ENCODE results near the gene ZNF618. TPM values are rescaled to one million over a fixed set of nuclear protein-coding genes. Genes with fewer than 3 reads are reported as not detected.

ZNF618 gene
- polyA plus RNA-seq, 1 of the 3 experiments (the other 2 are of a cell fraction) = 6.2 TPM

GRCh38 chr9:113979343-113980127 is 103.4 kb downstream of the ZNF618 start:
- Histone ChIP-seq H3K4me3 (ENCODE audit: low read depth in 2 of 2, low read length in 1 of 2) (no peak overlapping the region), H3F3A (replicated peaks; ENCODE audit: insufficient read depth) (peaks cover 7% of the 10 kb centered on the region), H3K4me2 (peak overlapping the region; percentile 51), H3K36me3 (replicated peaks in 1 of 2; ENCODE audit: control insufficient read depth in 1 of 2, insufficient read depth in 2 of 2, low read length in 1 of 2) (peaks cover 4 to 6% of the 10 kb centered on the region in 2 experiments), H3K9me3 (no peaks in the 10 kb centered on the region), H2AFZ (ENCODE audit: low read depth) (no peak overlapping the region), H3K9ac (no peak overlapping the region), H3K9me2 (no peaks in the 10 kb centered on the region), H3K27me3 (ENCODE audit: insufficient read depth) (no peaks in the 10 kb centered on the region), H3K4me1 (ENCODE audit: control insufficient read depth in 1 of 2, insufficient read depth in 2 of 2, low read depth in 1 of 2, low read length in 1 of 2) (peaks cover 11 to 45% of the 10 kb centered on the region in 2 experiments), H3K27ac (ENCODE audit: low read depth in 2 of 2, low read length in 1 of 2) (peak overlapping the region; percentile 70 to 94), H4K20me1 (ENCODE audit: insufficient read depth) (peaks cover 35% of the 10 kb centered on the region), H3K79me2 (ENCODE audit: insufficient read depth) (peaks cover 27% of the 10 kb centered on the region; the same call in 1 of the 2 replicates)
- CTCF ChIA-PET = interaction anchor here (0.6 to 1.8 kb wide), 4 partner anchors 16 to 103 kb away, joined by 3 to 4 read pairs (median 3); no protein-coding TSS in a partner anchor
- 67% methylated on average over 6 of the region's 6 CpGs for WGBS (ENCODE audit: low lambda C conversion rate)
- no peak for DNase-seq
- TF ChIP-seq EP300 (IDR thresholded peaks at IDR 0.05; ENCODE audit: borderline replicate concordance in 1 of 2, low read depth in 1 of 2, low read length in 1 of 2) (no peak), FOSL2 (IDR thresholded peaks at IDR 0.05; ENCODE audit: borderline replicate concordance, low read depth) (peak; percentile 66), PBX3 (IDR thresholded peaks at IDR 0.05) (peak; percentile 83), TEAD4 (IDR thresholded peaks at IDR 0.05; ENCODE audit: borderline replicate concordance, insufficient read depth) (no peak), JUND (IDR thresholded peaks at IDR 0.05) (peak; percentile 69), RAD21 (IDR thresholded peaks at IDR 0.05; ENCODE audit: low read length) (peak; percentile 0; the same call in 1 of the 2 replicates)
- POLR2A ChIA-PET = no interaction called here

DNA sequence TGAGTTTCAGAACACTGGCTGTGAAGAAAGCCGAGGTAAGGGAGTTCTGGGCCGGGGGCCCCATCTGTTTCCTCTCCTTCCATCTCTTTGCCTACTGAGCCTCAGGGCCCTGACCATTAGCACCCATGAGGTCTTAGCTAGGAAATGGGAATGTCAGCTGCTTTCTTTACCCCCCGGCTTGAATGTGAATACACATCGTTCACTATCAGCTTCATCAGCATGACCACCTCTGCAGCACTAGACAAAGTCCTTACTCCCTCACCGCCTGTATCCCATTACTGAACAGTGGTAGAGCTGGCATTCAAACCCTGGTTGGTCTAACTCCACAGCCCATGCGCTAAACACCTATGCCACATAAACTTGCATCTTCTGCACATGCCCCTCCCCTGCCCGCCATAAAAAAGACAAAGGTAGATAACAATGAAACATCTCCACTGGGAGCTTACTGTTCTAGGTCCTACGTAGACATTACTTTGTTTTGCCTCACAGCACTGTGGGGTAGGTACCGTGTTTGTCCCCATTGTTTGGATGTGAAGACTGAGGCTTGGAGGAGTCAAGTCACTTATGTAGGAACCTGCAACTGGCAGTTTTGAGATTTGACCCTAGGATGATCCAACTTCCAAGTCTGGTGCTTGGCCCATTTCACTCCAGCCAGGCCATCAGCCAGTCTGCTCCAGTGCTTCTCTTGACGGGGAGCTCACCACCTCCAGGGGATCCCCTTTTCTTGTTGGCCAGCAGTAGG is 108.7 kb downstream of the ZNF618 start:
- WGBS (ENCODE audit: low lambda C conversion rate) = 90% methylated on average over 10 of the region's 10 CpGs
- POLR2A ChIA-PET = no interaction called here
- no peak overlapping the region for H3K9ac ChIP-seq

More for the DNA sequence above, 108.7 kb downstream of the ZNF618 start:
- Histone ChIP-seq H3K79me2 (ENCODE audit: insufficient read depth) (peaks cover 16% of the 10 kb centered on the region; the same call in 1 of the 2 replicates), H3K9me3 (no peaks in the 10 kb centered on the region), H3K4me2 (no peak overlapping the region), H3K4me3 (ENCODE audit: low read depth in 2 of 2, low read length in 1 of 2) (no peak overlapping the region), H3F3A (replicated peaks; ENCODE audit: insufficient read depth) (no peaks in the 10 kb centered on the region), H3K36me3 (replicated peaks in 1 of 2; ENCODE audit: control insufficient read depth in 1 of 2, insufficient read depth in 2 of 2, low read length in 1 of 2) (peaks cover 12 to 14% of the 10 kb centered on the region in 2 experiments), H2AFZ (ENCODE audit: low read depth) (no peak overlapping the region), H4K20me1 (ENCODE audit: insufficient read depth) (peaks cover 6% of the 10 kb centered on the region), H3K27ac (ENCODE audit: low read depth in 2 of 2, low read length in 1 of 2) (no peak overlapping the region; a peak in 1 of 4 replicates), H3K9me2 (no peaks in the 10 kb centered on the region), H3K4me1 (ENCODE audit: control insufficient read depth in 1 of 2, insufficient read depth in 2 of 2, low read depth in 1 of 2, low read length in 1 of 2) (peaks cover 6 to 51% of the 10 kb centered on the region in 2 experiments; a peak in 3 of 4 replicates), H3K27me3 (ENCODE audit: insufficient read depth) (no peaks in the 10 kb centered on the region)
- CTCF ChIA-PET = interaction anchor here (0.9 to 1.8 kb wide), 3 partner anchors 13 to 247 kb away, joined by 3 to 11 read pairs (median 3); no protein-coding TSS in a partner anchor
- TF ChIP-seq, protein P1, sequence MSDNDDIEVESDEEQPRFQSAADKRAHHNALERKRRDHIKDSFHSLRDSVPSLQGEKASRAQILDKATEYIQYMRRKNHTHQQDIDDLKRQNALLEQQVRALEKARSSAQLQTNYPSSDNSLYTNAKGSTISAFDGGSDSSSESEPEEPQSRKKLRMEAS (IDR thresholded peaks at IDR 0.05; ENCODE audit: low read depth) = no peak
- TF ChIP-seq SIN3A (IDR thresholded peaks at IDR 0.05; ENCODE audit: borderline replicate concordance, low read depth, low read length) = no peak
- no peak for TF ChIP-seq TCF12 (IDR thresholded peaks at IDR 0.05)
- TF ChIP-seq ZBTB33 (IDR thresholded peaks at IDR 0.05; ENCODE audit: borderline replicate concordance, low read depth) = no peak
- TF ChIP-seq IRF3 (IDR thresholded peaks at IDR 0.05; ENCODE audit: low read depth, low read length) = no peak
- no peak for DNase-seq
